Activated CD8-positive, alpha-beta T cell treated with anti-CD3 and anti-CD28 coated beads for 36 hours (primary cell): ENCODE results near the gene COL1A2. TPM values are rescaled to one million over a fixed set of nuclear protein-coding genes. Genes with fewer than 3 reads are reported as not detected.

Experiments
- ATAC-seq: fragments of 200-7000 bp; cut with Tn5 transposase; one replicate; pipeline ENCODE4 v1.10.0; 2021; ENCODE audit warnings: mild to moderate bottlenecking, moderate library complexity
- CTCF ChIA-PET: fragments of 350-600 bp; sonication (Branson Sonifier 250); formaldehyde crosslinking; loops from one replicate; lab custom pipeline; 2021; ENCODE audit warnings: antibody characterized with exemption; lab: Charles Lee
- POLR2A ChIA-PET: fragments of 350-600 bp; sonication (Branson Sonifier 250); formaldehyde crosslinking; loops from one replicate; lab custom pipeline; 2021; ENCODE audit warnings: antibody characterized with exemption; lab: Charles Lee
- DNase-seq: peaks from one replicate; pipeline ENCODE4 v3.0.0-alpha.2; 2020
- H3K27ac Mint-ChIP-seq: one replicate; pipeline ENCODE4 v1.8.0; 2021; ENCODE audit warnings: mild to moderate bottlenecking, mixed read lengths
- H3K27me3 Mint-ChIP-seq: one replicate; pipeline ENCODE4 v1.8.0; 2021; ENCODE audit warnings: mixed read lengths
- H3K36me3 Mint-ChIP-seq: one replicate; pipeline ENCODE4 v1.8.0; 2021; ENCODE audit warnings: low read depth, mixed read lengths
- H3K4me1 Mint-ChIP-seq: one replicate; pipeline ENCODE4 v1.8.0; 2021; ENCODE audit warnings: low read depth, mixed read lengths
- H3K4me3 Mint-ChIP-seq: one replicate; pipeline ENCODE4 v1.8.0; 2021; ENCODE audit warnings: mild to moderate bottlenecking, moderate library complexity, mixed read lengths
- H3K9me3 Mint-ChIP-seq: one replicate; pipeline ENCODE4 v1.8.0; 2021; ENCODE audit warnings: mixed read lengths
- CTCF ChIP-seq: fragments of 200-600 bp; IDR thresholded peaks from one replicate; pipeline ENCODE4 v1.8.0; 2022; ENCODE audit warnings: antibody characterized with exemption, mild to moderate bottlenecking
- intact Hi-C: fragments of 100-400 bp; cut with micrococcal nuclease; formaldehyde crosslinking; loops from one replicate; pipeline ENCODE4 v1.10.0; 2022
- total RNA-seq, 2 experiments: library from RNA; stranded (reverse); gene quantifications; one replicate each; pipeline ENCODE4 v1.2.3, GENCODE V29; 2021

COL1A2 gene
- total RNA-seq, 2 experiments from 2014 or later = 0.47 to 0.56 TPM

GRCh38 chr7:94368371-94368791 lies 26.3 kb upstream of the COL1A2 start:
- no peaks in the 10 kb centered on the region for H3K4me1 Mint-ChIP-seq
- peaks cover 4% of the 10 kb centered on the region for H3K27me3 Mint-ChIP-seq
- DNase-seq (no peak), ATAC-seq (no peak)
- TF ChIP-seq CTCF = no peak
- H3K36me3 Mint-ChIP-seq = no peaks in the 10 kb centered on the region
- no peaks in the 10 kb centered on the region for H3K9me3 Mint-ChIP-seq
- ChIA-PET POLR2A (no interaction called here), CTCF (no interaction called here)
- no peak overlapping the region for H3K4me3 Mint-ChIP-seq
- H3K27ac Mint-ChIP-seq = no peak overlapping the region
- intact Hi-C loops = no loop called here

- ATAC-seq (no peak), DNase-seq (no peak)
- ChIA-PET POLR2A (no interaction called here), CTCF (no interaction called here)
- Mint-ChIP-seq H3K27ac (no peak overlapping the region), H3K4me1 (peaks cover 2% of the 10 kb centered on the region), H3K4me3 (no peak overlapping the region), H3K36me3 (no peaks in the 10 kb centered on the region), H3K9me3 (no peaks in the 10 kb centered on the region), H3K27me3 (peaks cover 8% of the 10 kb centered on the region)
- intact Hi-C loops = no loop called here
- no peak for TF ChIP-seq CTCF
Measured at GRCh38 chr7:94374231-94374630, 20.5 kb upstream of the COL1A2 start.

GRCh38 chr7:94374721-94375566 lies 19.8 kb upstream of the COL1A2 start:
- no peak overlapping the region for H3K27ac Mint-ChIP-seq
- intact Hi-C loops = no loop called here
- H3K27me3 Mint-ChIP-seq = peaks cover 10% of the 10 kb centered on the region
- ATAC-seq (no peak), DNase-seq (no peak)
- no peaks in the 10 kb centered on the region for H3K36me3 Mint-ChIP-seq
- CTCF ChIA-PET = no interaction called here
- no peak overlapping the region for H3K4me3 Mint-ChIP-seq
- H3K4me1 Mint-ChIP-seq = peaks cover 2% of the 10 kb centered on the region
- no peak for TF ChIP-seq CTCF
- POLR2A ChIA-PET = interaction anchor here (0.5 kb wide), 1 partner anchor 45 kb away, joined by 3 read pairs; no protein-coding TSS in a partner anchor
- H3K9me3 Mint-ChIP-seq = no peaks in the 10 kb centered on the region

- Mint-ChIP-seq H3K36me3 (no peaks in the 10 kb centered on the region), H3K27ac (no peak overlapping the region), H3K9me3 (no peaks in the 10 kb centered on the region), H3K4me3 (no peak overlapping the region), H3K4me1 (peaks cover 2% of the 10 kb centered on the region), H3K27me3 (peaks cover 10% of the 10 kb centered on the region)
- intact Hi-C loops = no loop called here
- TF ChIP-seq CTCF = no peak
- ChIA-PET CTCF (no interaction called here), POLR2A (no interaction called here)
- DNase-seq (no peak), ATAC-seq (no peak)
Measured at GRCh38 chr7:94375691-94376090, 19.0 kb upstream of the COL1A2 start.

GRCh38 chr7:94376281-94376680 lies 18.4 kb upstream of the COL1A2 start:
- CTCF ChIA-PET = no interaction called here
- intact Hi-C loops = no loop called here

More at GRCh38 chr7:94376281-94376680, 18.4 kb upstream of the COL1A2 start:
- DNase-seq = no peak
- Mint-ChIP-seq H3K9me3 (no peaks in the 10 kb centered on the region), H3K27me3 (peaks cover 10% of the 10 kb centered on the region), H3K4me1 (peaks cover 2% of the 10 kb centered on the region), H3K4me3 (no peak overlapping the region), H3K36me3 (no peaks in the 10 kb centered on the region), H3K27ac (no peak overlapping the region)
- TF ChIP-seq CTCF = no peak
- POLR2A ChIA-PET = no interaction called here
- no peak for ATAC-seq
